Measurements from ENCODE around the gene CXorf49B. TPM values are rescaled to one million over a fixed set of nuclear protein-coding genes. Genes with fewer than 3 reads are reported as not detected.
"Not testable (repeated sequence)": the region's sequence is repeated elsewhere in the genome, so short reads cannot be mapped to it uniquely, and the experiment has no call there.

The CXorf49B gene
- total RNA-seq: not detected

DNA sequence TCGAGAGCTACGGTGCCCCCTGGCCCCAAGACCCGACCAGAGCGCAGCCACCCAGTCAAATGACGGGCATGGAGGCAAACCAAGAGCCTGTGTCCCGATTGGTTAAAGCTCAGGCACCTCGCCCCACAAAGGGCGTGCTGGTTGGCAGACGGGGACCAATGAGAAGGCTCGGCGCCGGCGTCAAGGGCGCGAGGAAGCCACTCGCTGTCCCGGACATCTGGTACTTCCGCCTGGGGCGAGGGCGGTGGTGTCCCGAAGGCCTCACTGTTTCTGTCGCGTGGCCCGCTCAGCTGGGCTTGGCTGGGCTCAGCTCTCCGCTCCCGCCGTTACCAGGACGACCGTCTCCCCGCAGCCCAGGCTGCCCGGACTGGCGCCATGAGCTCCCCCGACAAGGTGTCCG, at the start of gene CXorf49B:
Gene CXorf49B, plus strand, starts transcription at position 301 of the 400 bp plus-strand sequence. Its CDS starts 75 bp downstream, at position 376.
- ATAC-seq; DNase-seq (ENCODE audit: low spot score): not testable (repeated sequence)

- not testable (repeated sequence) for ATAC-seq; DNase-seq (ENCODE audit: low spot score)
Measured at GRCh38 chrX:71714064-71714463, 49.1 kb upstream of the CXorf49B start.

DNA sequence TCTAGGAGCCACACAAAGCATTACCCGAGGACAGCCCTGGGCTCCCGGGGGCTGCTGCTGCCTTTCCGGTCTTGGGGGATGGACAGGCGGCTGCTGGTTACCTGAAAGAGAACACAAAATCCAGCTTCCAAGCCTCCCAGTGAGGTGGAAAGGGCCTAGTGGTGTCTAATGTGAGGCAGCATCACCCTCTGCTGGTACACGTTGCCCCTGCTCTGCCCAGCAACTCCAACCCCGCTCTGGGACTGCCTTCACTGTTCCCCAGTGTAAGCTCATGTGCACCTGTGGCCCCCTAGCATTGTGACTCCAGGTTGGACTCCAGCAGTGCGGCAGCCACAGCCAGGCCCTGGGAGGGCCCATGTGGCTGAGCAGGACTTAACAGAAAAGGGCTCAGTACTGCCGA, 47.6 kb upstream of the CXorf49B start:
- not testable (repeated sequence) for DNase-seq (ENCODE audit: low spot score)

DNA sequence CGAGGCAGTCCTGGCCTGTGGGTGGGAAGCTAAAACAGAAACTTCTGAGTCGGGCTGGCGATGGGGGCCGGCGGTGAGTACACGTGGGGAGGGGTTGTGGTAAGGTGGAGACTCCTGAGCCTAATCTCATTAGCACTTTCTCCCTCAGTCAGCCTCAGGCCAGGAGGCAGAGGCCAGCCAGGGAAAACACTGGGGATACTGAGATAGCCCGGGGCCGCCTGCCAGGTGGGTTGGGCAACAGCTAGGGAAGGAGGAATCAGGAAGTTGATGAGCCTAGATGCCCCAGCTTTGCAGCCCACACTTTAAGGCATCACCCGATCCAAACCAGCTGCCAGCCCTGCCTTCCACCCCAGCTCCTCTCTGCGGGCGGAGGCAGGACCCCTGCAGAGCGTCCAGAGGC, 46.8 kb upstream of the CXorf49B start:
- ATAC-seq; DNase-seq (ENCODE audit: low spot score): not testable (repeated sequence)

More for the DNA sequence above, 47.6 kb upstream of the CXorf49B start:
- not testable (repeated sequence) for ATAC-seq

GRCh38 chrX:71718185-71718584, 45.0 kb upstream of the CXorf49B start, which contains the start of gene CXorf49:
Gene CXorf49, minus strand, starts transcription at chrX:71718285. Its CDS starts 134 bp downstream, at chrX:71718151.
- not testable (repeated sequence) for ATAC-seq; DNase-seq (ENCODE audit: low spot score)

DNA sequence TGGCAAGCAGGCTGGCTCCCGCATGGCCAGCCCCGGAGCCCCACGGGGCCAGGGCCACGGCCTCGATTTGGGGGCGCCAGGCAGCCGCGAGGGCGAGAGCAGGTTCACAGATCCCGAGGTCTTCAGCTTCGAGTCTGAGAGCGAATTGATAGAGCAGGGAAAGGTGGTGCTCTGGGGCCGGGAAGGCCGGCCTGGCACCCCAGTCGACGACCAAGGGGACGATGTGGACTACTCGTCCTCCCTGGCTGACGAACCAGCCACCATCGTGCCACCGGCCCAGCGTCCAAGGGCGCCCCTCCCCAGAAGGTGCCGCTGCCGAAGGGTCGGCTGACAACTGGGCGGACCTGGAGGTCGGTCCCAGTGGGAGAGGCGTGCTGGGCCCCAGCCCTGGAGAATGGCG, 44.0 kb upstream of the CXorf49B start:
- peak; percentile 11 for DNase-seq (ENCODE audit: low spot score)
- not testable (repeated sequence) for ATAC-seq

DNA sequence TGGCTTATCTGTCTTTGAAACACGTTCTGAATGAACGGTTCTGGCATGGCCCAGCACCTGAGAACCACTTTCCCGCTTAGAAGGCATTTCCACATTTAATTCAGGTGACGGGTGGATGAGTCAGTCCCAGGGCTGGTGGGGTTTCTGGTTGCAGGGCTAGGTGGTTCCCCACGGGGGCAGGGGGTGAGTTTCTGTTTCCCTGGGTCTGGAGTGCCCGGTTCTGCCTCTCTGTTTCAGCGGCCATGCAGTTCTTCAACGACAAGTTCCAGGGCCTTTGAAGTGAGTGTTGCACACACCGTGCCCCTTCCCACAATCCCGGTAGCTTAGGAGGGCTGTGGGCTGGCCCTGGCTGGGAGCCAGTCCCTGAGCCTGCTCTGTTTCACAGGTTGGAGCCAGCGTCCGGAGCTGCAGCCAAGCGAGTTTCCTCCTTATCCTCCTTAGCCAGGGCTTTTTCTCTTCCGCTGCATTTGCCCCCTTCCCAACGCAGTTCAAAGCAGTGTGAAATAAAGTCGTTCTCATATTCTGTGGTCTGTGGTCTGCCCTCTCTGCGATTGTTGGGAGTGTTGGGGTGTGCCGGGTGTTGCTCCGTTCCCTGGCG, 42.8 kb upstream of the CXorf49B start:
- ATAC-seq; DNase-seq (ENCODE audit: low spot score): not testable (repeated sequence)

DNA sequence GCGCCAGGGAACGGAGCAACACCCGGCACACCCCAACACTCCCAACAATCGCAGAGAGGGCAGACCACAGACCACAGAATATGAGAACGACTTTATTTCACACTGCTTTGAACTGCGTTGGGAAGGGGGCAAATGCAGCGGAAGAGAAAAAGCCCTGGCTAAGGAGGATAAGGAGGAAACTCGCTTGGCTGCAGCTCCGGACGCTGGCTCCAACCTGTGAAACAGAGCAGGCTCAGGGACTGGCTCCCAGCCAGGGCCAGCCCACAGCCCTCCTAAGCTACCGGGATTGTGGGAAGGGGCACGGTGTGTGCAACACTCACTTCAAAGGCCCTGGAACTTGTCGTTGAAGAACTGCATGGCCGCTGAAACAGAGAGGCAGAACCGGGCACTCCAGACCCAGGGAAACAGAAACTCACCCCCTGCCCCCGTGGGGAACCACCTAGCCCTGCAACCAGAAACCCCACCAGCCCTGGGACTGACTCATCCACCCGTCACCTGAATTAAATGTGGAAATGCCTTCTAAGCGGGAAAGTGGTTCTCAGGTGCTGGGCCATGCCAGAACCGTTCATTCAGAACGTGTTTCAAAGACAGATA, 2.4 kb upstream of the CXorf49B start:
- not testable (repeated sequence) for ATAC-seq; DNase-seq (ENCODE audit: low spot score)

DNA sequence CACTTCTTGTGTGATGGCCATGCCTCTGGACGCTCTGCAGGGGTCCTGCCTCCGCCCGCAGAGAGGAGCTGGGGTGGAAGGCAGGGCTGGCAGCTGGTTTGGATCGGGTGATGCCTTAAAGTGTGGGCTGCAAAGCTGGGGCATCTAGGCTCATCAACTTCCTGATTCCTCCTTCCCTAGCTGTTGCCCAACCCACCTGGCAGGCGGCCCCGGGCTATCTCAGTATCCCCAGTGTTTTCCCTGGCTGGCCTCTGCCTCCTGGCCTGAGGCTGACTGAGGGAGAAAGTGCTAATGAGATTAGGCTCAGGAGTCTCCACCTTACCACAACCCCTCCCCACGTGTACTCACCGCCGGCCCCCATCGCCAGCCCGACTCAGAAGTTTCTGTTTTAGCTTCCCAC, 1.7 kb downstream of the CXorf49B start:
- ATAC-seq; DNase-seq (ENCODE audit: low spot score): not testable (repeated sequence)

DNA sequence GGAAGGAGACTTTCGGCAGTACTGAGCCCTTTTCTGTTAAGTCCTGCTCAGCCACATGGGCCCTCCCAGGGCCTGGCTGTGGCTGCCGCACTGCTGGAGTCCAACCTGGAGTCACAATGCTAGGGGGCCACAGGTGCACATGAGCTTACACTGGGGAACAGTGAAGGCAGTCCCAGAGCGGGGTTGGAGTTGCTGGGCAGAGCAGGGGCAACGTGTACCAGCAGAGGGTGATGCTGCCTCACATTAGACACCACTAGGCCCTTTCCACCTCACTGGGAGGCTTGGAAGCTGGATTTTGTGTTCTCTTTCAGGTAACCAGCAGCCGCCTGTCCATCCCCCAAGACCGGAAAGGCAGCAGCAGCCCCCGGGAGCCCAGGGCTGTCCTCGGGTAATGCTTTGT, 2.5 kb downstream of the CXorf49B start:
- DNase-seq (ENCODE audit: low spot score); ATAC-seq: not testable (repeated sequence)

DNA sequence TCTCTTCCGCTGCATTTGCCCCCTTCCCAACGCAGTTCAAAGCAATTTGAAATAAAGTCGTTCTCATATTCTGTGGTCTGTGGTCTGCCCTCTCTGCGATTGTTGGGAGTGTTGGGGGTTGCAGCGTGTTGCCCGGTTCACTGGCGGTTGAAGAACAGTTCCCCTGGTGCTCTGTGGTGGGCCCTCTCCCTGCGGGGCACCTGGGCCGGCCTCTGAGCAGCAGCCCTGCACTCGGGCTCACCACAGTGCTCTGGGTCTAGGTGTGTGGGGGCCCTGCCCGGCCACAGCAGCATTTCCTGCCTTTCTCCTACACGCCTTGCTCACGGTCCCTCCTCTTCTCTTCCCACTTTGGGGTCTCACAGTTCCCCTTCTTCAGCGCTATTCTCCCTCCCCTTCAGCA, 4.0 kb downstream of the CXorf49B start:
- not testable (repeated sequence) for DNase-seq (ENCODE audit: low spot score); ATAC-seq

- DNase-seq (ENCODE audit: low spot score); ATAC-seq: not testable (repeated sequence)
Measured at GRCh38 chrX:71778322-71778721, 15.2 kb downstream of the CXorf49B start.

DNA sequence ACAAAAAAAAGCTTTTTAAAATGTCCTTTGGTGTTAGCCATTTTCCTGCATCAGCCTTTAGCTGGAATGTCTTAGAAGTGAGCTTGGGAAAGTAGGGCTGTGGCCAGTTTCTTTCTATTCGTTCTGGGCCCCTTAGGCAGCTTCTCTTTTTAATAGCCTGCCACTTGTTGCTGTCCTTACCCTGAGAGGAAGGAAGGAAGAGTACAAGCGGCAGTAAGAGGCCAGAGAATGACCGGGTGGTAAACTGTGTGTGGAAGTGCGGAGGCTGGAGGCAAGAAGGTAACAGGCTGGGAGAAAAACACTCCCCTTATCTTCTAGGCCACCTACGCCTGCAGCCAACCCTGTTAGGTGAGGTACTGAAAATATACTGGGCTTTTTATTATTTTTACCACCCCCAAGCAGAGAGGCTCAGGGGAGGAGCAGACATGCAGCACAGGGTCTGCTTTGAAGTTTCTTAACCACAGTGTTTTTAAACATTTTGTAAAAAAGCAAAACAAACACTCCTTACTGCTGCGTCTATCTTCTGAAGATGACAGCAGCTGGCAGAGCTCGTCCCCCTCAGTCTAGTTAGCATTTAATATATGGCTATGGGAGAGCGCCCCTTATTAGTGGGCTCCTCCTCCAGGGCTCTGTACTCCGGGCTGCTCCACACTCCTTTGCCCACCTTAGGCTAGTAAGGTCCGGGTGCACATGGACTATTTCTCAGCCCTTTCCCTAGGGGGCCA, 19.2 kb downstream of the CXorf49B start:
- not testable (repeated sequence) for ATAC-seq; DNase-seq (ENCODE audit: low spot score)

DNA sequence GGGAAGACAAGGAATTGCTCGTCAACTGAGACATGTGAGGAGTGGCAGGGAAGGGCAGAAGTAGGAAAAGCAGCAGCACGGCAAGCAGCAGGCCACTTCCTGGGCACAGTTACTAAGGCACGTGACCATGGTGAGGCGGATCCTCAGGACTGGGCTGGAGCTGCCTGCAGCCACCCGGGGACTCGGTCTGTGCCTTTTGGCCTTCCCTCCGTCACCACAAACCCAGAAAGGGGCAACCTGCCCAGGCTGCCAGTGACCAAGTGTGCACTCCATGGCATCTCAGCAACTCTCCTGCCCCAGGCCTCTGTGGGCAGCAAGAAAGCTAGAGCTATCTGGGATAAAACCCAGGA, 19.8 kb downstream of the CXorf49B start:
- not testable (repeated sequence) for ATAC-seq

DNA sequence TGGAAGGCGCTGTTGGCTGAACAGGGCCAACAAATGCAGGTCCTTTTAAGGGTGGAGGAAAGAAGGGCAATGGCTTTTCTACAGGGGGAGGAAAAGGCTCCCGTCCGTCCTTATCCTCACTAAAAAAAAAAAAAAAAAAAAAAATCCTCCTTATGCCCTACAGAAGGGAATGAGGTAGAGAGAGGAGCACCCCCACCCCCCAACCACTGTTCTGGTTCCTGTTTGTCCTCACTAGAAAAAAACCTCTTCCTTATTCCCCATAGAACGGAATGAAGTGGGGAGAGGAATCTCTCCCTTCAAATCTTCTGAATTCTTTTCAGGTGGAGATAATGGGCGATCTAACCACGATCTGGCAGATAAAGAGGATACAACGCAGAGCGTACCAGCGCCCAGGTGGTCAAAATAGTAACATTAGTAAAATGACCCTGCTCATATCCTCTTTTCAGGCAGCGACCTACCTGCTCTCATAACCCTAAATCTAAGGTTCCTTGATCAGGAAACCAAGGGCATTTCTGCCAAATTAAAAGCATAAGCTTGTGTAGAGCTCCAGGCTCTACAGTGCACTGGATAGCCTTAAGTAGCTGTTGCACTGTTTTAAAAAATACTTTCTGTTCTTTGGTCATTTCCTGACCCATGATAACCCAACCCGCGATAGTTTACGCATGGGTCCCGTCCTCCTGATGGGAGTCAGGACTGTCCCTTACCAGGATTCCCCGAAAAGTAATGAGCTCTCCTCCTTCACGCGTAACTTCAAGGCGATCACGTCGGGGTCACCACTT, 20.6 kb downstream of the CXorf49B start:
- DNase-seq (ENCODE audit: low spot score); ATAC-seq: not testable (repeated sequence)

More for the DNA sequence above, 19.8 kb downstream of the CXorf49B start:
- DNase-seq (ENCODE audit: low spot score): not testable (repeated sequence)

DNA sequence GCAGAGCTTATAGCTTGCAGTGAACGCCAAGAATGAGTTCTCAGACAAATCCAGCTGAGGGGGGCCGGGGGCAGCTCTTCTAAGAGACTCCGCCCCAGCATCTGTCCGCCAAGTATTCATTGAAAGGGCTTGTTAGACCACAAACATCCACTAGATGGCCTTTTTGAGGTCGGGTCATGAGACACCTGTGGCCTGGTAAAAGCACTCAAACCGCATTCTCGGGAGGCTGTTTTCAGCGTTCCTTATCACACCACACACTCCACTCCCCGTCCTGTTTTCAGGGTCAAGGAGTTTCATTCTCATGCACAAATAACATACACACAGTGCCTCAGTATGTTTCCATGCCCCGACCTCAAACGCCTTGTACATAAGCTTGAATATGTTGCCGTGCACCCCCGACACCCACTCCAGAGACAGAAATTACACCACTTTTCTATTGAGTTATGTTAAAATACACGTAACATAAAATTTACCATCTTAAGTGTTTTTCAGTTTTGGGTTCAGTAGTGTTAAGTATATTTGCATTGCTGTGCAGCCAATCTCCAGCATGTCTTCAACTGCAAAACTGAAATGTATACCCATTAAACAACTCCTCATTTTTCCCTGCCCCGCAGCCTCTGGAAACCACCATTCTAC, 21.3 kb downstream of the CXorf49B start:
- peak; percentile 37 for ATAC-seq
- not testable (repeated sequence) for DNase-seq (ENCODE audit: low spot score)

DNA sequence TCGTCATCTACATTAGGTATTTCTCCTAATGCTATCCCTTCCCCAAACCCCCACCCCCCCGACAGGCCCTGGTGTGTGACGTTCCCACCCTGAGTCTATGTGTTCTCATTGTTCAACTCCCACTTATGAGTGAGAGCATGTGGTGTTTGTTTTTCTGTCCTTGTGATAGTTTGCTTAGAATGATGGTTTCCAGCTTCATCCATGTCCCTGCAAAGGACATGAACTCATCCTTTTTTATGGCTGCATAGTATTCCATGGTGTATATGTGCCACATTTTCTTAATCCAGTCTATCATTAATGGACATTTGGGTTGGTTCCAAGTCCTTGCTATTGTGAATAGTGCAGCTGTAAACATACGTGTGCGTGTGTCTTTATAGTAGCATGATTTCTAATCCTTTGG, 43.3 kb downstream of the CXorf49B start:
- not testable (repeated sequence) for ATAC-seq; DNase-seq (ENCODE audit: low spot score)

DNA sequence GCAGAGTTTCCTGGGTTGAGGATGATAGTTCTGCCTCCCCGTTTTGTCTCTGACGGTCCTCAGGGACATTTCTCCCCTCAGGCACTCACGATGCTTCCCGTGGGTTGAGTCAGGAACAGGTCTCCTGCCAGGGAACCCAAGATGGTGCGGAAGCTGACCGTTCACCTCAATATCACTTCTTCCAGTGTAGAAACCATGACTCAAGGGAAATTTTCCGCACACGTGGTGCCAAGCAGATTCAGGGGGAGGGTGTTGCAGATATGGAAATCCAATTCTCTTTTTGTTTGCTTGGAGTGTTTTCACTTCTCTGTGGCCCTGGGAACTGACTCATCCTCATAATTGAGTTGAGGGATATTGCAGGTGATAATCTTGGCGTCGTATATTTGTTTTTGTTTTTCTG, 46.7 kb downstream of the CXorf49B start:
- DNase-seq (ENCODE audit: low spot score) (no peak), ATAC-seq (no peak)

DNA sequence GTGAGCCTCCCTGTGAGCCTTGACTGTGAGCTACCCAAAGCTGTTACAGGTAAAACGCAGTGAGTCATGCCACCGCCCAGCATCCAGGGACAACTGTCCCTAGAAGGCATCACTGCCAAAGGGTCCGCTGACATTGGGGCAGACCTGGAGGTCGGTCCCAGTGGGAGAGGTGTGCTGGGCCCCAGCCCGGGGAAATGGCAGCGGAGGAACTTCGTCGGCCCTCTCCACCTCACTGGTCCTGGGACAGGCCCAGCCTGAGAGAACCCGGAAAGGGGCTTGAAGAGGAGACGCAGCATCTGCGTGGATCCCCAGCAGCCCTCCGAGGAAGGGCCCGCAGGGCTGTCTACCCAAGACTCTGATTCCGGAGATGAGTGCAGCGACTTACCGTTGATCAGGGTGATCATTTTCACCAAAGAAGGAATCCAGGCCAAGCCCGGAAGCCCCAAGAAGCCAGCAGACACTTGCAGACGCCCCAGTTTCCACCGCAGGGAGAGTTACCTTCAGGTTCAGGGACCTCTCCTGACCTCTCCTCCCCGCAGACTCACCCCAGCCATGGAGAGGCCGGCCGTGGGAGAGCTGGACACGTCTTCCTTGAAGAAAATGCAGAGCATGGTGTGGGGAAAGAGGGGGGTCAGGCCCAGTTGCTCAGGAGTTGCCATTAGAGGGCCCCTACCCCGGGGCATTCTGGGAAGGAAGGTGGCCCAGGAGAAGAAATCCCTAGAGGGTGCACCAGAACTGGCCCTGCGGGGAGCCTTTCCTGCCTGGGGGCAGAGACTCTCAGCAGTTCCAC, 51.2 kb downstream of the CXorf49B start:
- ATAC-seq: no peak
- no peak for DNase-seq (ENCODE audit: low spot score)

Measured in left lobe of liver (tissue), 2 donors.